KOPT-K1 (cell line): ENCODE results near the gene TMED1.
"Not testable (repeated sequence)": the region's sequence is repeated elsewhere in the genome, so short reads cannot be mapped to it uniquely, and the experiment has no call there.

Experiments used
- H3K27ac ChIP-seq: fragments of 200-600 bp; sonication (generic); 2 replicates; pipeline ENCODE4 v1.5.1; 2016; ENCODE audit warnings: antibody characterized with exemption, mild to moderate bottlenecking, low read depth, low read length; ENCODE audit not compliant: poor library complexity, severe bottlenecking
- H3K36me3 ChIP-seq: fragments of 200-600 bp; sonication (generic); 2 replicates; pipeline ENCODE4 v1.5.1; 2017; ENCODE audit warnings: antibody characterized with exemption, mild to moderate bottlenecking, low read length, moderate library complexity; ENCODE audit not compliant: insufficient read depth
- H3K9me3 ChIP-seq: fragments of 200-600 bp; sonication (generic); 2 replicates; pipeline ENCODE4 v1.5.1; 2017; ENCODE audit warnings: antibody characterized with exemption, low read length, mild to moderate bottlenecking; ENCODE audit not compliant: insufficient read depth, poor library complexity, severe bottlenecking

TMED1 gene

GRCh38 chr19:10848230-10848856 is 12.3 kb upstream of the TMED1 start, which contains the start of gene C19orf38:
C19orf38 (plus strand) TSS chr19:10848415; CDS start chr19:10848509, 94 bp downstream.
- peaks cover 24% of the 10 kb centered on the region for H3K9me3 ChIP-seq
- no peaks in the 10 kb centered on the region for H3K36me3 ChIP-seq
- no peak within 1 kb of the TSS for H3K27ac ChIP-seq

GRCh38 chr19:10846500-10847202 is 10.6 kb upstream of the TMED1 start:
- peaks cover 29% of the 10 kb centered on the region for H3K9me3 ChIP-seq
- no peaks in the 10 kb centered on the region for H3K36me3 ChIP-seq
- no peak overlapping the region for H3K27ac ChIP-seq

- Histone ChIP-seq H3K9me3 (peaks cover 38% of the 10 kb centered on the region), H3K36me3 (no peaks in the 10 kb centered on the region), H3K27ac (no peak overlapping the region)
Measured at GRCh38 chr19:10842788-10843187, 6.8 kb upstream of the TMED1 start.

GRCh38 chr19:10839114-10840050 is 3.4 kb upstream of the TMED1 start:
- peaks cover 27% of the 10 kb centered on the region for H3K9me3 ChIP-seq
- H3K36me3 ChIP-seq: peaks cover 6% of the 10 kb centered on the region; the same call in 1 of the 2 replicates

GRCh38 chr19:10838377-10838776 is 2.4 kb upstream of the TMED1 start:
- peaks cover 22% of the 10 kb centered on the region for H3K9me3 ChIP-seq
- H3K27ac ChIP-seq: no peak overlapping the region
- peaks cover 12% of the 10 kb centered on the region for H3K36me3 ChIP-seq

More at GRCh38 chr19:10839114-10840050, 3.4 kb upstream of the TMED1 start:
- H3K27ac ChIP-seq: no peak overlapping the region

GRCh38 chr19:10837649-10838048 is 1.6 kb upstream of the TMED1 start:
- H3K27ac ChIP-seq: not testable (repeated sequence)
- H3K36me3 ChIP-seq: peaks cover 19% of the 10 kb centered on the region
- peaks cover 19% of the 10 kb centered on the region for H3K9me3 ChIP-seq

GRCh38 chr19:10836479-10837330 is 693 bp upstream of the TMED1 start:
- peaks cover 28% of the 10 kb centered on the region for H3K36me3 ChIP-seq
- H3K9me3 ChIP-seq: peaks cover 17% of the 10 kb centered on the region
- peak overlapping the region; percentile 95 for H3K27ac ChIP-seq

- peak overlapping the region; percentile 95 for H3K27ac ChIP-seq
- peaks cover 43% of the 10 kb centered on the region for H3K36me3 ChIP-seq
- H3K9me3 ChIP-seq: peaks cover 17% of the 10 kb centered on the region
Measured at GRCh38 chr19:10835089-10835753, 791 bp downstream of the TMED1 start.

GRCh38 chr19:10832939-10833296 is 3.1 kb downstream of the TMED1 start:
- Histone ChIP-seq H3K36me3 (peaks cover 63% of the 10 kb centered on the region), H3K9me3 (peaks cover 8% of the 10 kb centered on the region), H3K27ac (no peak overlapping the region)

- Histone ChIP-seq H3K27ac (no peak overlapping the region), H3K9me3 (peaks cover 8% of the 10 kb centered on the region), H3K36me3 (peaks cover 69% of the 10 kb centered on the region)
Measured at GRCh38 chr19:10831987-10832938, 3.7 kb downstream of the TMED1 start.

GRCh38 chr19:10830931-10831779 is 4.9 kb downstream of the TMED1 start:
- no peak overlapping the region for H3K27ac ChIP-seq
- no peaks in the 10 kb centered on the region for H3K9me3 ChIP-seq
- peaks cover 79% of the 10 kb centered on the region for H3K36me3 ChIP-seq

- Histone ChIP-seq H3K9me3 (no peaks in the 10 kb centered on the region), H3K27ac (no peak overlapping the region), H3K36me3 (peaks cover 87% of the 10 kb centered on the region)
Measured at GRCh38 chr19:10830370-10830769, 5.6 kb downstream of the TMED1 start.
